RWPE1 (cell line): ENCODE data around the gene NDUFV3.
"Not testable (repeated sequence)": the region's sequence is repeated elsewhere in the genome, so short reads cannot be mapped to it uniquely, and the experiment has no call there.

Experiments used
- CTCF ChIA-PET: fragments of 350-600 bp; sonication (Branson Sonifier 250); formaldehyde crosslinking; extraction: SDS; loops from one replicate; lab custom pipeline; 2021; lab: Yijun Ruan, JAX
- POLR2A ChIA-PET: fragments of 400-600 bp; formaldehyde crosslinking; extraction: SDS; loops from one replicate; lab custom pipeline; 2020; ENCODE audit warnings: antibody characterized with exemption; ENCODE audit not compliant: low non-redundant PET; lab: Yijun Ruan, JAX
- DNase-seq: peaks from one replicate; pipeline ENCODE4 v3.0.0; 2012; ENCODE audit warnings: low spot score
- H3K27ac ChIP-seq: fragments of 450-650 bp; 2 replicates; pipeline ENCODE4 v1.5.1; 2017
- CTCF ChIP-seq: fragments of 450-650 bp; conservative IDR thresholded peaks from 2 replicates; pipeline ENCODE4 v1.5.1; 2017; ENCODE audit warnings: low read depth, mild to moderate bottlenecking

Gene NDUFV3

GRCh38 chr21:42956824-42957630 is 63.9 kb downstream of the NDUFV3 start:
- CTCF ChIA-PET: interaction anchor here (0.6 kb wide), 1 partner anchor 24 kb away, joined by 5 read pairs; no protein-coding TSS in a partner anchor
- POLR2A ChIA-PET: no interaction called here
- peak overlapping the region; percentile 43; the same call in 1 of the 2 replicates for H3K27ac ChIP-seq
- no peak for TF ChIP-seq CTCF
- DNase-seq: no peak

- CTCF ChIA-PET, POLR2A ChIA-PET, DNase-seq: not testable (repeated sequence)
- peak overlapping the region; percentile 15; the same call in 1 of the 2 replicates for H3K27ac ChIP-seq
Observed at GRCh38 chr21:42958122-42958521, 65.0 kb downstream of the NDUFV3 start.

- POLR2A ChIA-PET: no interaction called here
Observed at GRCh38 chr21:42959728-42960127, 66.6 kb downstream of the NDUFV3 start.

GRCh38 chr21:42962380-42963007 is 69.4 kb downstream of the NDUFV3 start:
- TF ChIP-seq CTCF: no peak
- DNase-seq: no peak
- no peak overlapping the region for H3K27ac ChIP-seq
- POLR2A ChIA-PET: no interaction called here
- CTCF ChIA-PET: interaction anchor here (0.6 kb wide), 1 partner anchor 707 kb away, joined by 4 read pairs; no protein-coding TSS in a partner anchor

More at GRCh38 chr21:42959728-42960127, 66.6 kb downstream of the NDUFV3 start:
- no peak for TF ChIP-seq CTCF
- no peak overlapping the region for H3K27ac ChIP-seq
- CTCF ChIA-PET: interaction anchor here (0.8 kb wide), 1 partner anchor 35 kb away, joined by 3 read pairs; no protein-coding TSS in a partner anchor
- DNase-seq: no peak
